RWPE2 (cell line): ENCODE data around the gene CACNA2D2.

Experiments used
- ATAC-seq: fragments of 200-7000 bp; cut with Tn5 transposase; 3 replicates; pipeline ENCODE4 v1.9.1; 2021; ENCODE audit warnings: low read depth
- DNase-seq: peaks from one replicate; pipeline ENCODE4 v3.0.0-alpha.2; 2020; ENCODE audit warnings: low spot score
- H3K27ac ChIP-seq: fragments of 450-650 bp; 2 replicates; pipeline ENCODE4 v1.5.1; 2017; ENCODE audit warnings: mild to moderate bottlenecking; ENCODE audit not compliant: poor library complexity, severe bottlenecking
- H3K27me3 ChIP-seq: fragments of 250-450 bp; sonication (Bioruptor Pico); 2 replicates; pipeline ENCODE4 v1.5.1; 2021; ENCODE audit warnings: mild to moderate bottlenecking, moderate library complexity; ENCODE audit not compliant: insufficient read depth, poor library complexity, severe bottlenecking
- H3K36me3 ChIP-seq: fragments of 250-450 bp; sonication (Bioruptor Pico); 2 replicates; pipeline ENCODE4 v1.5.1; 2020; ENCODE audit warnings: low read depth, mild to moderate bottlenecking, moderate library complexity
- H3K4me1 ChIP-seq: fragments of 250-450 bp; sonication (Bioruptor Pico); 2 replicates; pipeline ENCODE4 v1.5.1; 2021; ENCODE audit warnings: mild to moderate bottlenecking, moderate library complexity; ENCODE audit not compliant: insufficient read depth, poor library complexity, severe bottlenecking
- H3K4me3 ChIP-seq: fragments of 250-450 bp; sonication (Bioruptor Pico); 2 replicates; pipeline ENCODE4 v1.5.1; 2021; ENCODE audit warnings: mild to moderate bottlenecking, moderate library complexity; ENCODE audit not compliant: severe bottlenecking
- H3K9me3 ChIP-seq: fragments of 250-450 bp; sonication (Bioruptor Pico); 2 replicates; pipeline ENCODE4 v1.5.1; 2021; ENCODE audit warnings: mild to moderate bottlenecking, moderate library complexity; ENCODE audit not compliant: severe bottlenecking
- TF ChIP-seq, protein P1 (sequence below): fragments of 450-650 bp; IDR thresholded peaks from one replicate; pipeline ENCODE4 v1.5.1; 2017; ENCODE audit warnings: mild to moderate bottlenecking, moderate library complexity; ENCODE audit not compliant: poor library complexity, severe bottlenecking

CACNA2D2 gene

DNA sequence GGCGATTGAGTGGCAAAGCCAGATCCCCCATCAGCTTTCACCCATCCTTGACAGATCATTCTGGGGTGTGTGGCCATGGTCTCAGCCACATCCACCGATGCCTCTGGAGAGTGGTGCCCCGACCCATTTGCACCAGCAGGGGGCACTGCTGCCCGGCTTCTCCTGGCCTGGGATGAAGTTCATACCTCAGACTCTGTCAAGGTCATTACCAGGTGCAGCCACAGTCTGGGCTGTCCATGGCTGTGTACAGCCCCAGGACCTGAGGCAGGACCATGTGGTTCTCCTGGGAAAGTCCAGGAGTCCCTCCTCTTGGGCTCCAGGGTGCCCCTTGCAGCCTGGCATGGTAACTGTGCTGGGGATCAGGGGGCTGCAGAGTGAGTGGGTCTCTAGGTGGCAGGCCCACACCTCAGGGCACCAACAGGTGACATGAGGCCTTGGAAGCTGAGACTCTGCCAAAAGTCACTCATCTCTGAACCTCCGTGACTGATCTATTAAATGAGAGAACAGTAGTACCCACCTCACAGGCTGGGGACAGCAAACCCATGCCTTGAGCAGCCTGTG lies 67.2 kb downstream of the CACNA2D2 start:
- ATAC-seq (peak; percentile 41; the same call in 1 of the 3 replicates), DNase-seq (no peak)
- Histone ChIP-seq H3K9me3 (no peaks in the 10 kb centered on the region), H3K4me3 (no peak overlapping the region), H3K27me3 (no peaks in the 10 kb centered on the region), H3K36me3 (no peaks in the 10 kb centered on the region), H3K27ac (no peak overlapping the region), H3K4me1 (no peaks in the 10 kb centered on the region)
- TF ChIP-seq, protein P1, sequence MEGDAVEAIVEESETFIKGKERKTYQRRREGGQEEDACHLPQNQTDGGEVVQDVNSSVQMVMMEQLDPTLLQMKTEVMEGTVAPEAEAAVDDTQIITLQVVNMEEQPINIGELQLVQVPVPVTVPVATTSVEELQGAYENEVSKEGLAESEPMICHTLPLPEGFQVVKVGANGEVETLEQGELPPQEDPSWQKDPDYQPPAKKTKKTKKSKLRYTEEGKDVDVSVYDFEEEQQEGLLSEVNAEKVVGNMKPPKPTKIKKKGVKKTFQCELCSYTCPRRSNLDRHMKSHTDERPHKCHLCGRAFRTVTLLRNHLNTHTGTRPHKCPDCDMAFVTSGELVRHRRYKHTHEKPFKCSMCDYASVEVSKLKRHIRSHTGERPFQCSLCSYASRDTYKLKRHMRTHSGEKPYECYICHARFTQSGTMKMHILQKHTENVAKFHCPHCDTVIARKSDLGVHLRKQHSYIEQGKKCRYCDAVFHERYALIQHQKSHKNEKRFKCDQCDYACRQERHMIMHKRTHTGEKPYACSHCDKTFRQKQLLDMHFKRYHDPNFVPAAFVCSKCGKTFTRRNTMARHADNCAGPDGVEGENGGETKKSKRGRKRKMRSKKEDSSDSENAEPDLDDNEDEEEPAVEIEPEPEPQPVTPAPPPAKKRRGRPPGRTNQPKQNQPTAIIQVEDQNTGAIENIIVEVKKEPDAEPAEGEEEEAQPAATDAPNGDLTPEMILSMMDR = peak; percentile 44

DNA sequence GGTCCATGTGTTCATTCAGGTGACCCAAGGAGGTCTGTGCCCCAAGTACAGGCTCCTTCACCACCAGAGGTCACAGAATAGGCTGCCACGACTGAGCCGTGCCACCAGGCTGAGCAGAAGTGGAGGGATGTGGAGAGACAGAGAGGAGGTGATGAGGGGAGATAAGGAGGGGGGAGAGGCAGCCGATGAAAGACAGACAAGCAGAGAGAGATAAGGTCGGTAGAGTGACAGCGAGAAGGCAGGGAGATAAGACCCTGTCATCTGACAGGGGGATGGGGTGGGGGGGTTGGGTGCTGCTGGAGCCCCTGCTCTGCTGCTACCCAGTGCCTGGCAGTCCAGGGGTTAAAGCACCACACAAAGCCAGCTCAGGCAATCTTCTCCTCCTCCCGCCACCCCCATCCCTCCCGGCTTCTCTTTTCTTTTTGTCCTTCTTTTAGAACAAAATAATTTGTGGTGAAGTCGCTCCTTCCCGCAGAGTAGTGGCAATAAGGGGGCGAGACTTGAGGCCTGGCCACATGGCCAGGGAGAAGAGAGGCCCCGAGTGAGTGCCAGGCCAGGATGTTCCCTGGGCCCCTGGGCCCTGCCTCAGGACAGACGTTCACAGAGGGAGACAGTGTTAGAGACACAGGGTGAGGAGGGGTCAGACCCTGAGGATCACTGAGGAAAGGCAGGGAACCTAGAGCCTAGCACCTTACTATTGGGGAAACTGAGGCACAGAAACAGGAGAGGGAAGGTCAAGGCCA lies 67.9 kb downstream of the CACNA2D2 start:
- H3K9me3 ChIP-seq = no peaks in the 10 kb centered on the region
- TF ChIP-seq, protein P1 = no peak

DNA sequence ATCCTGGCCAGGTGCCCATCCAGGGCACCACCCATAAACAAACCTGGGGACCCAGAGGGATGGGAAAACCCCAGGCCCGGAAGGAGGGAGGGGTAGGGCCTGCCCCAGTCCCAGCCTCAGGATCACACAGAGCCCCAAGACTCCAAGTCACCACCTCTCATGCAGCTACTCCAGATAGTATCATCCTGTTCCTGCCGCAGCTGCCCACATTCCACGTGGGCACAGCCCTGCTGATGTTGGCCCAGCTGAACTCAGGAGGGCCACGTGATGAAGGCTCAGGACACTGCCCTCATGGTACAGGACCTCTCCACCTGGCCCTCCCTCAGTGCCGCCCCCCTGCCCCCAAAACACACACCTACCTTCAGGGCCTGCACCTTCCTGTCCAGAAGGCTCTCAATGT lies 69.5 kb downstream of the CACNA2D2 start:
- Histone ChIP-seq H3K36me3 (no peaks in the 10 kb centered on the region), H3K27ac (no peak overlapping the region), H3K4me3 (no peak overlapping the region), H3K4me1 (no peaks in the 10 kb centered on the region), H3K9me3 (no peaks in the 10 kb centered on the region), H3K27me3 (no peaks in the 10 kb centered on the region)
- DNase-seq (no peak), ATAC-seq (no peak)
- TF ChIP-seq, protein P1 = no peak

More for the DNA sequence above, 67.9 kb downstream of the CACNA2D2 start:
- no peak overlapping the region for H3K4me3 ChIP-seq
- H3K4me1 ChIP-seq = no peaks in the 10 kb centered on the region
- no peak overlapping the region for H3K27ac ChIP-seq
- no peak for ATAC-seq
- no peaks in the 10 kb centered on the region for H3K27me3 ChIP-seq
- DNase-seq = no peak
- H3K36me3 ChIP-seq = no peaks in the 10 kb centered on the region

DNA sequence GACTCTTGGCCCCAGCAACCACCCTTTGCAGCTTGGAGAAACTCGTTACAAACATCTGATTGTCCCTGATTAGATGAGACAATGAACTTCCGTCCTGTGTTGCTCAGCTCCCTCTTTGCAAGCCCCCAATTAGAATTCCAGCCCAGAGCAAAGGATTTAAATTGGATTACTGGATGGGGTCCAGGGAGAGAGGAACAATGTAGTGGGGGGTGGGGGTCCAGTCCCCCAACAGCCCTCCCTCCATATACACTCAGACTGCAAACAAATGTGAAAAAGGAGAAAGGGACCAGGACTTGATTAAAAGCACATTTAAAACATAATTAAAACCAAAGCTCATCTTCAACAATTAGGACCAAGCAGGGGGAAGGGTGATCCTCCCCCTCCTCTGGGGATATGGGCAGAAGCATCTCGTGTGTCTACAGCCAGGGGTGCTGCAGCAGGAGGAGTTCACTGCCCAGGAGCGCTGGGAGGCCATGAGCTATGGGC lies 72.4 kb downstream of the CACNA2D2 start:
- no peak overlapping the region for H3K27ac ChIP-seq
- no peak overlapping the region for H3K4me3 ChIP-seq
- no peaks in the 10 kb centered on the region for H3K27me3 ChIP-seq
- H3K36me3 ChIP-seq = no peaks in the 10 kb centered on the region
- no peaks in the 10 kb centered on the region for H3K4me1 ChIP-seq
- ATAC-seq (no peak), DNase-seq (no peak)
- no peaks in the 10 kb centered on the region for H3K9me3 ChIP-seq
- TF ChIP-seq, protein P1 = no peak

DNA sequence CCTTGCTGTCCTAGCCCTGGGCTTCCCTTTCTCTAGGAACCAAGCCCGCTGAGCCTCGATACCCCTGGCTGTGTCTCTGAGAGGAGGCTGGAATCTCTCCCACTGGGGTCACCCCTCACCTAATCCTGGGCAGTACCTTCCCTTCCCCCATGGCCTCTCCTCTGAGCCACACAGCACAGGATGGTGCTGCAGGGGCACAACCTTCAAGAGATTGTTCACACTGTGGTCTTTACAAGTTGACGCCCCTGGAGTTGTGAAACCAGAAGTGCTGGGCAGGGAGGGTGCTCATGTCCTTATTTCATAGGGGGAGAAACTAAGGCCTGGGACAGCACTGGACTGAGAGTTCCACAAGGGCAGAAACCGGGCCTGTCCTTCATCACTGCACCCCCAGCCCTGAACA lies 73.2 kb downstream of the CACNA2D2 start:
- no peaks in the 10 kb centered on the region for H3K4me1 ChIP-seq
- H3K36me3 ChIP-seq = no peaks in the 10 kb centered on the region
- no peaks in the 10 kb centered on the region for H3K9me3 ChIP-seq
- no peaks in the 10 kb centered on the region for H3K27me3 ChIP-seq
- ATAC-seq (no peak), DNase-seq (no peak)
- no peak overlapping the region for H3K27ac ChIP-seq
- no peak overlapping the region for H3K4me3 ChIP-seq
- TF ChIP-seq, protein P1 = no peak
